Natural killer cell (primary cell): ENCODE measurements around the gene TRIM26. TPM values are rescaled to one million over a fixed set of nuclear protein-coding genes. Genes with fewer than 3 reads are reported as not detected.

Experiments used
- ATAC-seq, 3 donors: fragments of 150-1000 bp in 2 of 3; fragments of 200-7000 bp in 1 of 3; cut with Tn5 transposase; 1 replicate in 1 of 3; 2 replicates in 2 of 3; pipeline ENCODE4 v1.10.0; 2021; ENCODE audit warnings: mild to moderate bottlenecking in 2 of 3, moderate library complexity in 2 of 3
- DNase-seq, 2 donors: peaks; one replicate each; pipeline versions ENCODE4 v3.0.0 to v3.0.0-alpha.2; 2013 to 2021; ENCODE audit warnings: mixed read lengths in 1 of 2
- H3K27ac ChIP-seq: one replicate; pipeline ENCODE4 v1.5.1; 2013; ENCODE audit warnings: mild to moderate bottlenecking, low read length
- H3K27me3 ChIP-seq: one replicate; pipeline ENCODE4 v1.6.1; 2013; ENCODE audit warnings: low read length; ENCODE audit not compliant: control insufficient read depth, insufficient read depth
- H3K36me3 ChIP-seq: one replicate; pipeline ENCODE4 v1.6.1; 2013; ENCODE audit warnings: low read length; ENCODE audit not compliant: control insufficient read depth, insufficient read depth
- H3K4me1 ChIP-seq: one replicate; pipeline ENCODE4 v1.6.1; 2013; ENCODE audit warnings: low read length; ENCODE audit not compliant: control insufficient read depth, insufficient read depth
- H3K4me3 ChIP-seq: one replicate; pipeline ENCODE4 v1.5.1; 2013; ENCODE audit warnings: low read length
- H3K9me3 ChIP-seq: one replicate; pipeline ENCODE4 v1.6.1; 2013; ENCODE audit warnings: low read length; ENCODE audit not compliant: control insufficient read depth, insufficient read depth
- H3K27ac Mint-ChIP-seq, 2 donors: one replicate each; pipeline ENCODE4 v1.8.0; 2022; ENCODE audit warnings: mild to moderate bottlenecking in 2 of 2, mixed read lengths in 2 of 2, moderate library complexity in 1 of 2
- H3K27me3 Mint-ChIP-seq, 2 donors: one replicate each; pipeline ENCODE4 v1.8.0; 2022; ENCODE audit warnings: low read depth in 2 of 2, mixed read lengths in 2 of 2
- H3K36me3 Mint-ChIP-seq: one replicate; pipeline ENCODE4 v1.8.0; 2022; ENCODE audit warnings: mixed read lengths
- H3K4me1 Mint-ChIP-seq, 2 donors: one replicate each; pipeline ENCODE4 v1.8.0; 2022; ENCODE audit warnings: mixed read lengths in 2 of 2
- H3K4me3 Mint-ChIP-seq: one replicate; pipeline ENCODE4 v1.8.0; 2022; ENCODE audit warnings: mild to moderate bottlenecking, moderate library complexity, mixed read lengths
- H3K9me3 Mint-ChIP-seq, 2 donors: one replicate each; pipeline ENCODE4 v1.8.0; 2022; ENCODE audit warnings: mixed read lengths in 2 of 2
- WGBS: methylation state at CpG from one replicate; pipeline ENCODE4 v1.1.7; 2013; ENCODE audit warnings: missing lambda C conversion rate; ENCODE audit not compliant: insufficient coverage; 5-methylcytosine and 5-hydroxymethylcytosine counted together
- intact Hi-C: fragments of 100-400 bp; cut with micrococcal nuclease; formaldehyde crosslinking; loops from one replicate; pipeline ENCODE4 v1.14.2; 2022
- total RNA-seq, 4 donors: library from RNA; stranded (reverse); fragments of 120-200 nt in 1 of 4; gene quantifications; one replicate each; pipeline versions ENCODE4 v1.2.3 to v1.2.4, GENCODE V29; 2013 to 2022
- TF ChIP-seq, protein P1 (sequence below): fragments of 200-600 bp; IDR thresholded peaks from one replicate; pipeline ENCODE4 v1.8.0; 2022; ENCODE audit warnings: antibody characterized with exemption

TRIM26 gene, protein sequence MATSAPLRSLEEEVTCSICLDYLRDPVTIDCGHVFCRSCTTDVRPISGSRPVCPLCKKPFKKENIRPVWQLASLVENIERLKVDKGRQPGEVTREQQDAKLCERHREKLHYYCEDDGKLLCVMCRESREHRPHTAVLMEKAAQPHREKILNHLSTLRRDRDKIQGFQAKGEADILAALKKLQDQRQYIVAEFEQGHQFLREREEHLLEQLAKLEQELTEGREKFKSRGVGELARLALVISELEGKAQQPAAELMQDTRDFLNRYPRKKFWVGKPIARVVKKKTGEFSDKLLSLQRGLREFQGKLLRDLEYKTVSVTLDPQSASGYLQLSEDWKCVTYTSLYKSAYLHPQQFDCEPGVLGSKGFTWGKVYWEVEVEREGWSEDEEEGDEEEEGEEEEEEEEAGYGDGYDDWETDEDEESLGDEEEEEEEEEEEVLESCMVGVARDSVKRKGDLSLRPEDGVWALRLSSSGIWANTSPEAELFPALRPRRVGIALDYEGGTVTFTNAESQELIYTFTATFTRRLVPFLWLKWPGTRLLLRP
- 10 to 100 TPM; 69.3 to 73.7 (median 71.6) TPM for total RNA-seq
- 46.0 TPM for total RNA-seq (2013)

DNA sequence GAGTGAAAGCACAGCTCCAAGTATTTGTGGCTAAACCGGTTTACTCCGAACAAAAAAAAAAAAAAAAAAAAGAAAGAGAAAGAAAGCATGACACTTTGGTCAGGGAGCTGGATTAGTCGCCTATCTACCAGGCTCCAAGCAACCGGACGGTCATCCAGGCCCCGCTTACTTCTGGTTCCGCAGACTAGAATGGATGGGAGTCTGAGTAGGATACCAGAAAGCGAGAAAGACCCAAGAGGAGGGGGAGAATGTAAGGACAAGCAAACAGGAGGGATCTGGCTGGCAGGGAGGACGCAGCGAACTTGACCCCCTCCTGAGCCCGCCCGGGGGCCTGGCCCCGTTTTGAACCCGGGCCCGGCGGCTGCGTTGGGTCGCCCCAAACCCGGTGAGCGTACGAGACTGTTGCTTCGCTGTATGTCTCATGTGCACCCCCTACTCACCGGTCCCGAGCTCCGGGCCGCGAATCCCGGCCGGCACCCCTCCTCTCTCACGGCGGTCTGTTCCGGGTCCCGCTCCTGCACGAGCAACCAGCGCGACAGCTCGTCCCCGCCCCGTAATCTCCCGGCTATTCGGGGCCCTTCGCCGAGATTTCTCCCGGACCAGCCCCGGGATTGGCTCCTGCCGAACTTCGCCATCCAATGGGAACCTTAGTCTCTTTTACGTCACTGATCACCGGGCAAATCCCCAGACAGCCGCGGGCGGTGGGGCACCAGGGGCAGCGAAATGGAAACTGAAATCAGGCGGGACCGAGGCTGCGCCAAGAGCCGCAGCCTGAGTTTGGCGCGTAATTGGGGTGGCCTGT is at the start of gene TRIM26:
Gene TRIM26 (minus strand): TSS at position 542 of the 802 bp plus-strand sequence. CDS start 14,303 bp downstream, outside the sequence.
- WGBS: under 1% methylated on average over 59 of the region's 59 CpGs
- peaks cover 3% of the 10 kb centered on the region for H3K36me3 ChIP-seq
- H3K36me3 Mint-ChIP-seq: no peaks in the 10 kb centered on the region
- peaks cover 61 to 71% of the 10 kb centered on the region in 2 donors for H3K4me1 Mint-ChIP-seq
- DNase-seq (peak; percentile 95 to 98), ATAC-seq (peak; percentile 83 to 92 (median 88))
- H3K4me3 Mint-ChIP-seq: peak within 1 kb of the TSS; percentile 97
- H3K4me1 ChIP-seq: peaks cover 17% of the 10 kb centered on the region
- peak within 1 kb of the TSS; percentile 97 for H3K27ac ChIP-seq
- no peaks in the 10 kb centered on the region for H3K27me3 ChIP-seq
- no peaks in the 10 kb centered on the region for H3K9me3 ChIP-seq
- peak within 1 kb of the TSS; percentile 99 to 100 for H3K27ac Mint-ChIP-seq
- TF ChIP-seq, protein P1, sequence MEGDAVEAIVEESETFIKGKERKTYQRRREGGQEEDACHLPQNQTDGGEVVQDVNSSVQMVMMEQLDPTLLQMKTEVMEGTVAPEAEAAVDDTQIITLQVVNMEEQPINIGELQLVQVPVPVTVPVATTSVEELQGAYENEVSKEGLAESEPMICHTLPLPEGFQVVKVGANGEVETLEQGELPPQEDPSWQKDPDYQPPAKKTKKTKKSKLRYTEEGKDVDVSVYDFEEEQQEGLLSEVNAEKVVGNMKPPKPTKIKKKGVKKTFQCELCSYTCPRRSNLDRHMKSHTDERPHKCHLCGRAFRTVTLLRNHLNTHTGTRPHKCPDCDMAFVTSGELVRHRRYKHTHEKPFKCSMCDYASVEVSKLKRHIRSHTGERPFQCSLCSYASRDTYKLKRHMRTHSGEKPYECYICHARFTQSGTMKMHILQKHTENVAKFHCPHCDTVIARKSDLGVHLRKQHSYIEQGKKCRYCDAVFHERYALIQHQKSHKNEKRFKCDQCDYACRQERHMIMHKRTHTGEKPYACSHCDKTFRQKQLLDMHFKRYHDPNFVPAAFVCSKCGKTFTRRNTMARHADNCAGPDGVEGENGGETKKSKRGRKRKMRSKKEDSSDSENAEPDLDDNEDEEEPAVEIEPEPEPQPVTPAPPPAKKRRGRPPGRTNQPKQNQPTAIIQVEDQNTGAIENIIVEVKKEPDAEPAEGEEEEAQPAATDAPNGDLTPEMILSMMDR: no peak
- intact Hi-C loops: loop anchor here (1.0 to 5.0 kb wide), 2 partner anchors 113 to 146 kb away; partner anchors contain the start of genes PPP1R11 and TRIM39
- no peaks in the 10 kb centered on the region for H3K9me3 Mint-ChIP-seq
- H3K27me3 Mint-ChIP-seq: no peaks in the 10 kb centered on the region
- H3K4me3 ChIP-seq: peak within 1 kb of the TSS; percentile 93

DNA sequence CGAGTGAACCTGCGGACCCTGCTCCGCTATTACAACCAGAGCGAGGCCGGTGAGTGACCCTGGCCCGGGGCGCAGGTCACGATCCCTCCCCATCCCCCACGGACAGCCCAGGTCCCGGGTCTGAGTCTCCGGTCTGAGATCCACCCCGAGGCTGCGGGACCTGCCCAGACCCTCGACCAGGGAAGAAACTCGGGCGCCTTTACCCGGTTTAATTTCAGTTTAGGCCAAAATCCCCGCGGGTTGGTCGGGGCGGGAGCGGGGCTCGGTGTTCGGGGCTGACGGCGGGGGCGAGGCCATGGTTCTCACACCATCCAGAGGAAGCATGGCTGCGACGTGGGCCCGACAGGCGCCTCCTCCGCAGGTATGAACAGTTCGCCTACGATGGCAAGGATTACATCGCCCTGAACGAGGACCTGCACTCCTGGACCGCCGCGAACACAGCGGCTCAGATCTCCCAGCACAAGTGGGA is 46.9 kb upstream of the TRIM26 start:
- H3K4me3 Mint-ChIP-seq: peak overlapping the region; percentile 88
- peaks cover 3 to 25% of the 10 kb centered on the region in 2 donors for H3K27me3 Mint-ChIP-seq
- H3K4me3 ChIP-seq: peak overlapping the region; percentile 78
- no peaks in the 10 kb centered on the region for H3K36me3 ChIP-seq
- H3K9me3 ChIP-seq: no peaks in the 10 kb centered on the region
- no peaks in the 10 kb centered on the region for H3K27me3 ChIP-seq
- no peaks in the 10 kb centered on the region for H3K36me3 Mint-ChIP-seq
- peak overlapping the region in 1 of 2 donors; percentile 84 for H3K27ac Mint-ChIP-seq
- peak; percentile 16 to 37 (median 23) for ATAC-seq
- 19% methylated on average over 39 of the region's 40 CpGs for WGBS
- peaks cover 22% of the 10 kb centered on the region for H3K4me1 ChIP-seq
- peaks cover 17 to 31% of the 10 kb centered on the region in 2 donors for H3K4me1 Mint-ChIP-seq
- no peaks in the 10 kb centered on the region for H3K9me3 Mint-ChIP-seq
- TF ChIP-seq, protein P1: peak; percentile 18
- peak overlapping the region; percentile 72 for H3K27ac ChIP-seq
- intact Hi-C loops: no loop called here
- peak; percentile 18 to 59 for DNase-seq

DNA sequence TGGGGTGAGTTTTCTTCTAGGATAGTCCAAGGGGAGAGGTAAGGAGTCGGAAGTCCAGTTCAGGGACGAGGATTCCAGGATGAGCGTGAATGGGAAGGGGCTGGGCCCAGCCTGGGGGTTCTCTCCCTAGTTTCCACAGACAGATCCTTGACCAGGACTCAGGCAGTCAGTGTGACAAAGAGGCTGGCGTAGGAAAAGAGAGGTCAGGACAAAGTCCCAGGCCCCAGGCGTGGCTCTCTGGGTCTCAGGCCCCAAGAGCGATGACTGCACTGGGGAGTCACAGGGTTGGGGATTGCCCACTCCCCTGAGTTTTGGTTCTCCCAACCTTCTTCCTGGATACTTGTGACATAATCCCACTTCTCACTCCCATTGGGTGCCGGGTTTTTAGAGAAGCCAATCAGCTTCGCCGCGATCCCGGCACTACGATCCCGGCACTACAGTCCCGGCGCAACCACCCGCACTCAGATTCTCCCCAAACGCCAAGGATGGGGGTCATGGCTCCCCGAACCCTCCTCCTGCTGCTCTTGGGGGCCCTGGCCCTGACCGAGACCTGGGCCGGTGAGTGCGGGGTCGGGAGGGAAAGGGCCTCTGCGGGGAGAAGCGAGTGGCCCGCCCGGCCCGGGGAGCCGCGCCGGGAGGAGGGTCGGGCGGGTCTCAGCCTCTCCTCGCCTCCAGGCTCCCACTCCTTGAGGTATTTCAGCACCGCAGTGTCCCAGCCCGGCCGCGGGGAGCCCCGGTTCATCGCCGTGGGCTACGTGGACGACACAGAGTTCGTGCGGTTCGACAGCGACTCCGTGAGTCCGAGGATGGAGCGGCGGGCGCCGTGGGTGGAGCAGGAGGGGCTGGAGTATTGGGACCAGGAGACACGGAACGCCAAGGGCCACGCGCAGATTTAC is 46.2 kb upstream of the TRIM26 start:
- Histone ChIP-seq H3K27me3 (no peaks in the 10 kb centered on the region), H3K9me3 (no peaks in the 10 kb centered on the region), H3K4me3 (peak overlapping the region; percentile 78), H3K4me1 (peaks cover 22% of the 10 kb centered on the region), H3K36me3 (no peaks in the 10 kb centered on the region), H3K27ac (peak overlapping the region; percentile 72)
- Mint-ChIP-seq H3K36me3 (no peaks in the 10 kb centered on the region), H3K27me3 (peaks cover 3 to 26% of the 10 kb centered on the region in 2 donors), H3K4me3 (peak overlapping the region; percentile 88), H3K27ac (peak overlapping the region; percentile 12 to 84), H3K4me1 (peaks cover 17 to 31% of the 10 kb centered on the region in 2 donors), H3K9me3 (no peaks in the 10 kb centered on the region)
- DNase-seq (peak; percentile 51 to 90), ATAC-seq (peak; percentile 75 to 83 (median 78))
- TF ChIP-seq, protein P1: no peak
- intact Hi-C loops: loop anchor here (2.0 kb wide), 1 partner anchor 45 kb away; no protein-coding TSS in a partner anchor
- 3% methylated on average over 56 of the region's 56 CpGs for WGBS
